Activated naive CD4-positive, alpha-beta T cell treated with Interleukin-2 at 50 U/mL for 16 hours (primary cell): ENCODE data around the gene LTV1.
"Not testable (repeated sequence)": the region's sequence is repeated elsewhere in the genome, so short reads cannot be mapped to it uniquely, and the experiment has no call there.

Source experiments
- DNase-seq: peaks from one replicate; pipeline ENCODE4 v3.0.0-alpha.2; 2020

LTV1 gene

GRCh38 chr6:143843677-143843999 lies 500 bp downstream of the LTV1 start:
- no peak for DNase-seq

DNA sequence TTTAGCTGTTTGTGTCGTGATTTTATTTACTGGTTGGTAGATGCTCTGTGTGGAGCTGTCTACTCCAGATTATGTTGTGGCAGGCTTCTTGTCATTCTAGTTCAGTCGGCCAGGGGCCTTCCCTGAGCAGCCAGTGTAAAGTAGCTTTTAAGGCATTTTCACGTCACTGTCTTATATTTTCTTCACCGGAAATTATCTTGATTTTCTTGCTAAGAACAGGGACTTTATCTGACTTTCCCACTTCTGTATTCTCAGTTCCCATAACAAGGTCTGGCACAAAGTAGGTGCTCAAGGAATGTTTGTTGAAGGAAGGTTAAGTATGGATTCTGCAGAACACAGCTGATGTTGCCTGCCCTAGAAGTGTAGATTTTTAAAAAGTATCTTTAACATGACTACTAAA lies 868 bp downstream of the LTV1 start:
- no peak for DNase-seq

- no peak for DNase-seq
Observed at GRCh38 chr6:143845033-143845432, 1.9 kb downstream of the LTV1 start.

GRCh38 chr6:143851706-143852105 lies 8.6 kb downstream of the LTV1 start:
- not testable (repeated sequence) for DNase-seq

DNA sequence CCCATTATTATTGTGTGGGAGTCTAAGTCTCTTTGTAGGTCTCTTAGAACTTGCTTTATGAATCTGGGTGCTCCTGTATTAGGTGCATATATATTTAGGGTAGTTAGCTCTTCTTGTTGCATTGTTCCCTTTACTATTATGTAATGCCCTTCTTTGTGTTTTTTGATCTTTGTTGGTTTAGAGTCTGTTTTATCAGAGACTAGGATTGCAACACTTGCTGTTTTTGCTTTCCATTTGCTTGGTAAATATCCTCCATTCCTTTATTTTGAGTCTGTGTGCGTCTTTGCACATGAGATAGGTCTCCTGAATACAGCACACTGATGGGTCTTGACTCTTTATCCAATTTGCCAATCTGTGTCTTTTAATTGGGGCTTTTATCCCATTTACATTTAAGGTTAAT lies 11.9 kb downstream of the LTV1 start:
- DNase-seq: not testable (repeated sequence)

- DNase-seq: not testable (repeated sequence)
Observed at GRCh38 chr6:143856762-143857161, 13.6 kb downstream of the LTV1 start.

- DNase-seq: no peak
Observed at GRCh38 chr6:143857651-143858050, 14.5 kb downstream of the LTV1 start.

DNA sequence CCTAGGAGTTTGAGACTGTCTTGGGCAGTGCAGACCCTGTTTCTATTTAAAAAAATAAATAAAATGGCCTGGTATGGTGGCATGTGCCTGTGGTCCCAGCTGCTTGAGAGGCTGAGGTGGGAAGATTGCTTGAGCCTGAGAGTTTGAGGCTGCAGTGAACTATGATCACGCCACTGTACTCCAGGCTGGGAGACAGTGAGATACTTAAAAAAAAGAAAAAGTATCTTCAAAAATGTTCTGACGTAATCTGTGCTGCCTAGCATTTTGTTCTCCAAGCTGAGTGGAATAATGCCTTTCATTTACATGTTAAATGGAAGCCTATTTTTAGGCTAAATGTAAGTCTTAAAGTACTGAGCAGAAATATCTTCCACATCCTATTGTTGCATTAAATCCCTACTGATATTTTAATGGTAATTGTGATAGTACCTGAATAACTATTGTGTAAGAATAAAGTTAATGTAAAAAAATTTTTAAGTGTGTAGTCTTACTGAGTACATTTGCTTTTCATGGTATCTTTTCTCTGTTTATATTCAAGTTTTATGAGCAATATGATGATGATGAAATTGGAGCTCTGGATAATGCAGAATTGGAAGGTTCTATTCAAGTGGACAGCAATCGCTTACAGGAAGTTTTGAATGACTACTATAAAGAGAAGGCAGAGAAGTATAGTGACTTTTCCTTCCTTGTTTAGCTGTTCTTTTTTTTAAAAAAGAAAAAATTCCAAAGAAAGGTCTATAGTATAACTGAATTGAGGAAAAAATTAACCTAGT lies 16.9 kb downstream of the LTV1 start:
- DNase-seq: no peak

DNA sequence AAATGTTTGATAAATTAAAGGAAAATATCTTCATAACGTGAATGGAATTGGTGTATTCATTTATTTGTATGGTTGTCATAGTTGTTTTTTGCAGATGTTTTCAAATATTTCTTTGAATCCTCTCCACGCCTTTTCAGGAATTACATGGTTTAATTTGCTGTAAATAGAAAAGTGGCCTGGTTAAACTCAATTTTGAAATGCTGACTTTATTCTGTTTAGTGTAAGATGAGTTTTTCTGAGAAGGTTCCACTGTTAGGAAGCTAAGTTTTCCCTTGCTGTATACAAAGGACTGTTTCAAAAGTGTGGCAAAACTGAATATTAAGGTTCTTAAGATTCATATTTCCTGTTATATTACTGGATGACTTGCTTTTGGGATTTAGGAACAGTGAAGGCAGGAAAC lies 20.6 kb downstream of the LTV1 start:
- DNase-seq: no peak

DNA sequence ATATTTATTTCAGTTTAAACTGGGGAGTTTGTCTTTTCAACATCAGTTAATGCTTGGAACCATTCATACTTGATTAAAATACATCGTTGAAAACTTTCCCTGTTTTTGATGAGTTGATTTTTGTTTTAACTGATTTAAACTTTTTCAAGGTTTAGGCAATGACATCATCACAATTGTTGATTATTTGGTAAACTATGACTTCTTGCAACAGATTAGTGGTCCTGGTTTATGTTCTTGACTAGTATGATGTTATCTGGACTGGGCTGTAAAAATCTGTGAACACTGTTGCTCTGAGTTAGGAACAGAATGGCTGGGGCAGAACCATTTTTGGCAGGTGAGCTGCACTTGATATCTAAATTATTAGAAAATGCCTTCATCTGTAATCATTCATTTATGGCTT lies 21.1 kb downstream of the LTV1 start, which contains the start of gene ZC2HC1B:
TSS of gene ZC2HC1B (plus strand) at position 241 of the 400 bp plus-strand sequence. CDS start at position 307, 66 bp downstream.
- no peak for DNase-seq

GRCh38 chr6:143867236-143867635 lies 24.1 kb downstream of the LTV1 start:
- no peak for DNase-seq

- DNase-seq: not testable (repeated sequence)
Observed at GRCh38 chr6:143868808-143869207, 25.7 kb downstream of the LTV1 start.

- not testable (repeated sequence) for DNase-seq
Observed at GRCh38 chr6:143871202-143871730, 28.1 kb downstream of the LTV1 start.

DNA sequence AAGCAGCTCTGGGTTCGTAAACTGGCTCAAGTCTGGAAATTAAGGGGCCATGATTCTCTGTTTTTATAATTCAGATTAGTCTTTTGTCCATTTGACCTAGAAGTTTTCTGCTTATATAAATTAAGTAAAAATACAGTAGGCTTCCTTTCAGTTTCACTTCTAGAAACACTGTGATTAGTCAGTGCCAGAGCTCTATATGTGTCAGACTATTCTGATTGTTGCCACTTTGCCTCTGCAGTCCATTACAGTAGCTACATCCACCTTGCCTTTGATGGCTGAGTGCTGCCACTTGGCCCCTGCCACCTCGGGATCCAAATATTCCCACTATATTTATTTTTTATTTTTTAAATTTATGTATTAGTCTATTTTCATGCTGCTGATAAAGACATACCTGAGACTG lies 29.1 kb downstream of the LTV1 start:
- DNase-seq: no peak

DNA sequence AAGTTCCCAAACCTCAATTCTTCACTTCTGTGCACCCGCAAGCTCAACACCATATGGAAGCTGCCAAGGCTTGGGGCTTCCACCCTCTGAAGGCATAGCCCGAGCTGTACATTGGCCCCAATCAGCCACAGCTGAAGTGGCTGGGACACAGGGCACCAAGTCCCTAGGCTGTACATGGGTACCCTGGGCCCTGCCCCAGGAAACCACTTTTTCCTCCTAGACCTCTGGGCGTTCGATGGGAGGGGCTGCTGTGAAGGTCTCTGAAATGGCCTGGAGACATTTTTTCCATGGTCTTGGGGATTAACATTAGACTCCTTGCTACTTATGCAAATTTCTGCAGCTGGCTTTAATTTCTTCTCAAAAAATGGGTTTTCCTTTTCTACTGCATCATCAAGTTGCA lies 30.5 kb downstream of the LTV1 start:
- DNase-seq: not testable (repeated sequence)

DNA sequence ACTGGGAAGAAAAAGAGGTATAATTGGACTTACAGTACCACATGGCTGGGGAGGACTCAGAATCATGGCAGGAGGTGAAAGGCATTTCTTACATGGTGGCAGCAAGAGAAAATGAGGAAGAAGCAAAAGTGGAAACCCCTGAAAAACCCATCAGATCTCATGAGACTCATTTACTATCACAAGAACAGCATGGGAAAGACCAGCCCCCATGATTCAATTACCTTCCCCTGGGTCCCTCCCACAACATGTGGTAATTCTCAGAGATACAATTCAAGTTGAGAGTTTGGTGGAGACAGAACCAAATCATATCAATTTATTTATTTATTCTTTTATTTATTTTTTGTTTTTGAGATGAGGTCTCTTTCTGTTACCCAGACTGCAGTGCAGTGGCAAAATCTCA lies 31.4 kb downstream of the LTV1 start:
- DNase-seq: not testable (repeated sequence)

GRCh38 chr6:143877584-143878271 lies 34.6 kb downstream of the LTV1 start:
- no peak for DNase-seq

DNA sequence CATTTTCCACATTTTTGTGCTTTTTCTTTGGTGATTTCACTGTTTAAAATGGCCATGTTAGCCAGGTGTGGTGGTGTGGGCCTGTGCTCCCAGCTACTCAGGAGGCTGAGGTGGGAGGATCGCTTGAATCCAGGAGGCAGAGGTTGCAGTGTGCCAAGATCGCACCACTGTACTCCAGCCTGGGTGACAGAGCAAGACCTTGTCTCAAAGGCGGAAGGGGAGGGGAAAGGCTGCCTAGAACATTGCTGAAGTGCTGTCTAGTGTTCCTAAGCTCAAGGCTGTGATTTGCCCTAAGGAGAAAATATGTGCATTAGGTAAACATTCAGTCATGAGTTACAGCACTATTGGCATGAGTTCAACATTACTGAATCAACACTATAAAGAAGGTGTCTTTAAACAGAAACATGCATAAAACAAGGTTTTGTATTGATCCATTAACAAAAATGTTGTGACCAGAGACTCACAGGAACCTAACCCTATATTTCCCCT lies 35.2 kb downstream of the LTV1 start:
- DNase-seq: no peak

- no peak for DNase-seq
Observed at GRCh38 chr6:143880412-143880811, 37.3 kb downstream of the LTV1 start.

- no peak for DNase-seq
Observed at GRCh38 chr6:143882401-143882930, 39.3 kb downstream of the LTV1 start.

GRCh38 chr6:143884216-143884900 lies 41.2 kb downstream of the LTV1 start:
- no peak for DNase-seq

DNA sequence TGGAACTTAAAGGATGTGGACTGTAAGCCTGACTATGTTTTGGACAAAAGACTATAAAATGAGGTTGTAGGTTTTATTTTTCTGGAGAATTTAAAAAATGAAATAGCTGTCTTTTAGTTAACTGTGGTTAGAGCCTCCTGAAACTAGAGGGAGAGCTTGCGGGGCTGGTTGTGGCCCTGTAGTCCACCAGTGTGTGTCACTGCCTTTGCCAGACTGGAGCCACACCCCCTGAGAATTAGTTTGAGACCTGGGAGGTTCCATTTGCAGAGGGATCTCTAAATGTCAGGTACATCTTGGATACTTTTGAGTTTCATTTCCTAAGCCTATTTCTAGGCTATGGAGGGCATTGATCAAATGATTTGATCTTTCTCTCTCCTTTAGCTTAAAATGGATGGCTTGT lies 42.0 kb downstream of the LTV1 start:
- DNase-seq: no peak

DNA sequence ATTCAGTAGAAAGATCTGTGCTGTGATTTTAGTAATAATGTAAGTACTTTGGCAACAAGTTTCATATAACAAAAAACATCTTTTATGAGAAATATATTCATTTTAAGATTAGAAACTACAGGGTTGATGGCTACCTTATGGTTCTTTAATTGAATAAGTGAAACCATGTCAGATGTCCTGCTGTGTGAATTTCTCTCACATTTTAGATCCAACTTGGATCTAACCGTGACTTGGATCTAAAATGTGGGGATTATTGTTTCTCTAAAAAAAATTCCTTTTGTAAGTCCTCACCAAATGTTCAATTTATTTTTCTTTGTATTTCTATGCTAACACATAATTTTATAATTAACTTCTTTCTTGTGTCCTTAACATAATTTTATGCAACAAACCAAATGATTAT lies 51.5 kb downstream of the LTV1 start:
- no peak for DNase-seq
